HG03196 (cell line): ENCODE results near the gene AKT1S1.
"Not testable (repeated sequence)": the region's sequence is repeated elsewhere in the genome, so short reads cannot be mapped to it uniquely, and the experiment has no call there.

Source experiments
- ATAC-seq: cut with Tn5 transposase; IDR thresholded peaks from one replicate; pipeline ENCODE4 v1.9.1; 2021; ENCODE audit not compliant: unreplicated experiment

AKT1S1 gene

GRCh38 chr19:49877020-49877878 lies at the start of gene AKT1S1, which contains the start of gene TBC1D17:
Gene AKT1S1, minus strand, starts transcription at chr19:49877355. Its CDS starts 4,060 bp downstream, at chr19:49873295.
Gene TBC1D17, plus strand, starts transcription at chr19:49877702. Its CDS starts 22 bp downstream, at chr19:49877724.
- peak; percentile 65 for ATAC-seq

- ATAC-seq: no peak
Observed at GRCh38 chr19:49926515-49926914, 49.4 kb upstream of the AKT1S1 start.

DNA sequence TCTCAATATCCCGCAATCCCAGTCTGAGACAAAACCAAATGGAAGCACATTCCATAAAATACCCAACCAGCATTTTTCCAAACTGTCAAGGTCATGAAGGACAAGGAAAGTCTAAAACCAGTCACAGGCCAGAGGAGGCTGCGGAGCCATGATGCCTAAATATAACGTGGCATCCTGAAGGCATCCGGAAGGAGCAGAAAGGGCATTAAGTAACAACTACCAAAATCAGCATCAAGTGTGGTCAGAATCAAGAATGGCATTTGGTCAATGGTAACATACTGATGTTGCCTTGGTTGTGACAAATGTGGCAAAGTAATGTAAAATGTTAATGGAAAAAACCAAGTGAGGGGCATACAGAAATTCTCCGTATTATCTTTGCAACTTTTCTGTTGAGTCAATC lies 48.3 kb upstream of the AKT1S1 start:
- ATAC-seq: no peak

DNA sequence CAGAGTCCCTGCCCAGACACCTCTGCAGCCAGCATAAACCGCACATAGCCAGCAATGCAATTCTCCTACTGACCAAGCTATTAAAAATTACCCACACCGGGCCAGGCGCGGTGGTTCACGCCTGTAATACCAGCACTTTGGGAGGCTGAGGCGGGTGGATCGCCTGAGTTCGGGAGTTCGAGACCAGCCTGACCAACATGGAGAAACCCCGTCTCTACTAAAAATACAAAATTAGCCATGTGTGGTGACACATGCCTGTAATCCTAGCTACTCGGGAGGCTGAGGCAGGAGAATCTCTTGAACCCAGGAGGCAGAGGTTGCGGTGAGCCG lies 47.7 kb upstream of the AKT1S1 start:
- ATAC-seq: not testable (repeated sequence)

- no peak for ATAC-seq
Observed at GRCh38 chr19:49924004-49924880, 47.1 kb upstream of the AKT1S1 start.

DNA sequence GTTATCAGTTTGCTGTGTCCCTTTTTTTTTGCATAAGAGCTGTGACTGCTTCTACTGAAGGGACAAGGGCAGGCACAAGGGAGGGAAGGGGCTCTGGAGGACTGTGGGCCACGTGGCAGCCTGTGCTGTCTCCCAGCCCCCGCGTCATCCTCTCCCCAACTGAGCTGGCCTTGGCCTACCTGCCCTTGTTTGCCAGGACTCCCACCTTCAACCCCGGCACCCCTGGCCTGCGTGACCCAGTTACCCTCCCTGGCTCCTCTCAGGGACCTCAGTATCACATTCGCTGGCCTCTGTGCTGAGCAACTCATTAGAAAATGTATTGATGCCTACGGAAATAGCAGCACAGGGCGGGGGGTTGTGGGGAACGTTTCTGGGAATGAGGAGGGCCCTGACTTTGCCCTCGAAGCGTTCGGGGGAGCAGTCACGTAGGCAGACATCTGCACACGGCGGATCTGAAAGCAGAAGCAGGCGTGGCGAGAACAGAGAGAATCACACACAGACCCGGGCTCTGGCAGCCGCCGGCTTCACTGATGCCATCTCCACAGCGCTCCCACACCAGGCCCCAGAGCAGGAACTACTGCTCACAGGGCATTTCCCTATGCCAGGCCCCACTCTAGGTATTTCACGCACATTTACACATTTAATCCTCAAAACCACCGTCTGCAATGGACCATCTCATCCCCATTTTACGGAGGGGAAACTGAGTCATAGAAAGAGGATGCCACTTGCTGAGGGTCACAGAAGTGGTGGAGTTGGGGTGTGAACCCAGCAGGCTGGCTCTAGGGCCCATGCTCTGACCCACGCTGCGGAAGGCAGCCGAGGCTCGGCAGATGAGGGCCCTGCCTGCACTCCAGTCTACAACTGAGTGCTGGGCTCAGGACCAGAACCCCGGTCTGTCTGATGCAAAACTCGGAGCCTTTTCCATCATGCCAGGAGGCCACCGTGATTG lies 46.2 kb upstream of the AKT1S1 start:
- no peak for ATAC-seq

- ATAC-seq: no peak
Observed at GRCh38 chr19:49921871-49922795, 45.0 kb upstream of the AKT1S1 start.

- no peak for ATAC-seq
Observed at GRCh38 chr19:49920624-49921363, 43.6 kb upstream of the AKT1S1 start.

DNA sequence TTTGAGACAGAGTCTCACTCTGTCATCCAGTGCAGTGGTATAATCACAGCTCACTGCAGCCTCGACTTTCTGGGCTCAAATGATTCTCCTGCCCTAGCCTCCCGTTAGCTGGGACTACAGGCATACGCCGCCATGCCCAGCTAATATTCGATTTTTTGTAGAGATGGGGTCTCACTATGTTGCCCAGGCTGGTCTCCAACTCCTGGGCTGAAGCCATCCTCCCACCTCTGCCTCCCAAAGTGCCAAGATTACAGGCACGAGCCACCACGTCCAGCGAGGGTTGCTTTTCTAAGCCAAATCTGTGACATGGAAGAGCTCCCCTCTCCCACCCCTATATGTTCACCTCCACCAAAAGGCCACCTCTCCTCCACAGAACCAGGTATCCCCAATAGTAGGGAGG lies 40.9 kb upstream of the AKT1S1 start:
- ATAC-seq: no peak

DNA sequence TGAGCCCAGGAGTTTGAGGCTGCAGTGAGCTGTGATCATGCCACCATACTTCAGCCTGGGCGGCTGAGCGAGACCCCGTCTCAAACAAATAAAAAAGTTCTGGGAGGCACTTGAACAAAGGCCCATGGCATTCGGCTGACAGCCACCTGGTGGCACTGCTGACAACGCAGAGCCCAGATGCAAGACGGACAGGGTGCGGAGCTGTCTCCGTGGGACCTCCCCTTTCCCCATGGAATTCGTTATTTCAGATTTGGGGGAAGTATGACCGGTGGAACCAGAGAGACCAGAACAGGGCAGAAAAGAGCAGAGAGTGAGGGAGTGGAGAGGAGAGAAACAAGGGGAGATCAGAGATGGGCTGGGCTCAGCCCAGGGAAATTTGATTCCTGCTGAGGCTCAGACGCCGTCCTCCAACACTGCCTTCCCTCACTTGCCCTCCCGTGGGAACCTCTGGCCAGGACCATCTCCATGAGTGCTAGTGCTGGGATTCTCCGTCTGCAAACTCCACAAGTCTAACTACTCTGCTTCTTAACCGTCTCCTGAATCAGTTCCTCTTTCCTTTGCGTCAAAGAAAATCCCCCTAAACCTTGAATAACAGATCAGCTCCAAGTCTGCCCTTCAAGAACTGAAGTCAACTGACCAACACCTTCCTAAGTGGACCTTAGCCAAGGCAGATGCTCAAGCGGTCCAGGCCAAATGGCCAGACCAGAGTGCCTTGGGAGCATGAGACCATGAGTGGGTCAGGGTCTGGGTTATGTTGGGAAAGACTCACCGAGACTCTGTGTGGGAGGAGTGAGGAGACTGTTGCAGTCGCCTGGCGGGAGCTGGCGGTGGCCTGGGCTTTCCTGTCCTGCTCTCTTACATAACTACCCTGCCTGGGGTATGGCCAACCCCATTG lies 39.9 kb upstream of the AKT1S1 start:
- no peak for ATAC-seq

DNA sequence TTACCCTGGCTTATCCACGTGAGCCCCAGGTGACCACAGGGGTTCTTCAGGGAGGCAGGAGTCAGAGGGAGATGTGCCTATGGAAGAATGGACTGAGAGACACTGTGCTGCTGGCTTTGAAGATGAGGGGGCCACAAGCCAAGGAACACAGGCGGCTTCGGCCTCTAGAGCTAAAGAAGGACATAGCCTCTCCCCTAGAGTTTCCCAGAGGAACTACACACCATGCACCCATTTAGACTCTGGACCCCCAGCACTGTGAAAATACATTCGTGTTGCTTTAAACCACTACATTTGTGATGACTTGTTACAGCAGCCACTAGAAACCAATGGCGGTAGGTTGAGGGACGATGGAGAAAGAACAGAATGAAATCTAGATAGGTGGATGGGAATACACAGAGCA lies 38.1 kb upstream of the AKT1S1 start:
- ATAC-seq: no peak

GRCh38 chr19:49913720-49914119 lies 36.6 kb upstream of the AKT1S1 start:
- ATAC-seq: no peak

DNA sequence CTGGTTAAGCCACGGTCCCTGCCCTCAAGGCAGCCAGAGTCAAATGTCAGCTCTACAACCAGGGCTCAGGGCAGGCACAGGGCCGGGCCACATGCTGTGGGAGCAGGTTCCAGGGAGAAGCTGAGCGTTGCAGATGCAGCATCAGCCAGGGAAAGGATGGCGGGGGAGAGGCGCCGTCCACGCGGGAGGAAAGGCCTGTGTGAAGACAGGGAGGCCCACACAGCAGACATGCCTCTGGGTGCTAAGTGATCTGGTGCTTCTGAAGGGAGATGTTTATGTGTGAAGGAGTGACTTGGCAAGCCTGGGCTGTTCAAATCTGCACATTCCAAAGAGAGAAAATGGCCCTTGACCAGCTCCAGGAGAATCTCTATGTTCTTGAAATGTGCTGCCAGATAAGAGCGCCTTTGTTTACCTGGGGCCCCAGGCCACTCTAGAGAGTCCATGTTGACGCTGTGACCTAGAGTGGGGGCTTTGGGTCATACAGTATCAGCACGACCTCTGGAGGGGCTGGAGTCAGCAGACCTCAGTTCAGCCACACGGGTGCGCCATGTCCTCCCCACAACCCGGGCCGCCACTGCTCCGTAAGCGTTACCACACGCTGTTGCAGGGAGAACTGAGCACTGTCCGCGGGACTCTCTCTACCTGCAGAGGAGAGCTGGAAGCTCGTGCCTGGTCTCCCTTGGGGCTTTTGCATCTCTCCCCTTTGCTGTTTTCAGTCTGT lies 36.0 kb upstream of the AKT1S1 start:
- ATAC-seq: no peak

DNA sequence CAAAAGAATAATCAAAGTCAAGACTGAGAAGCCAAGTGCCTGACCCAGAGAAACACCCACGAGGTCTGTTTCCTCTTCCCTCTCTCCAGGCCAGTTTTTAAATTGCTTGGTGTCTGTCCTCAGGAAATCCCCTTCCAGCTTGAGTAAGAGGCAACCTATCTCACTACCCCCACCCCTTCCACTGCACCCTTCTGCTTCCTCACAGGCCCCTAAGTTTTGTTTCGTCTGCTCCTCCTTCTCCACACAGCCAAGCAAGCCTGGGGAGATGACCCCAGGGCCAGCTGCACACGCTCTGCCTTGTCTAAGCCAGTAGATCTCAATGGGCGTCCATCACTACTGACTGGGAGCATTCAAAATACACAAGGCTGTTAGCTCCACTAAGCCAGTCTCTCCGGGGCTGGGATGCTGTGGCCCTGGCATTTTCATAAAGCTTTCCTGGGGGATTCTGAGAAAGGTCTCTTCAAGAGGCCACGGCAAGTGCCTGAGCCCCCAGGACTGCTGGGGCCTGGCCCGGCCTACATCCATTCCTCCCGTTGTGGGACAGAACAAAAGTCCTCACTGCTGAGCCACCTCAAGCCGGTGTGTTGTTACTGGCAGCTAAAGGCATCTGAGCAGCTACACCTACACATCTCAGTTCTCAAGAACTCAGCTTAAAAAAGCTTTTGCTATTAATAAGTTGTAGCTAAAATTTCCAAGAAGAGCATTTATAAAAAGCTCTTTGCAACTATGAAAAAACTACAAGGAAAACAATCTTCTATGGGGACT lies 34.4 kb upstream of the AKT1S1 start:
- ATAC-seq: peak; percentile 38

GRCh38 chr19:49910179-49910578 lies 33.0 kb upstream of the AKT1S1 start:
- ATAC-seq: no peak
